K562 (cell line): Measurements from ENCODE around the gene RAPSN. TPM values are rescaled to one million over a fixed set of nuclear protein-coding genes. Genes with fewer than 3 reads are reported as not detected.
A peak's percentile ranks its signal among the peaks of the same experiment; 100 is the strongest.

ENCODE experiments used
- ATAC-seq: fragments of 200-7000 bp; cut with Tn5 transposase; 3 replicates; pipeline ENCODE4 v1.9.1; 2020; ENCODE audit warnings: moderate library complexity
- BruUV-seq: library from RNA; stranded (reverse); fragments of 400-500 nt; replicated peaks from 2 replicates; lab custom pipeline; 2021; lab: Mats Ljungman, UMichigan
- CTCF ChIA-PET: fragments of 300-600 bp; formaldehyde crosslinking; extraction: SDS; loops from one replicate; lab custom pipeline; 2021; ENCODE audit warnings: low intra/inter-chr PET ratio; lab: Yijun Ruan, JAX
- POLR2A ChIA-PET: fragments of 300-600, 350-650 bp; sonication (Branson Sonifier 250); formaldehyde crosslinking; extraction: SDS; loops from one replicate; lab custom pipeline; 2021; ENCODE audit warnings: antibody characterized with exemption, inconsistent platforms; lab: Yijun Ruan, JAX
- DNase-seq, 4 experiments: peaks; one replicate each; pipeline versions ENCODE4 v3.0.0 to v3.0.0-alpha.2; 2011 to 2018; ENCODE audit warnings: low spot score in 3 of 4, mixed read lengths in 3 of 4; ENCODE audit errors: extremely low read depth in 1 of 4
- FAIRE-seq: peaks from 2 replicates; lab custom pipeline; 2011; peaks lifted over from hg19 to GRCh38; lab: Jason Lieb, UNC
- H2AFZ ChIP-seq: 2 replicates; pipeline ENCODE4 v1.6.0; 2011; ENCODE audit warnings: low read depth, low read length, control low read depth, inconsistent platforms
- H3K27ac ChIP-seq: fragments of 200-600 bp; 3 replicates; pipeline ENCODE4 v1.8.0; 2011; ENCODE audit warnings: low read depth, mild to moderate bottlenecking, control low read depth, inconsistent platforms, low read length, moderate library complexity, mixed read lengths; ENCODE audit errors: extremely low read depth
- H3K27me3 ChIP-seq, 2 experiments: fragments of 300-600 bp in 1 of 2; 2 replicates in 1 of 2; 3 replicates in 1 of 2; pipeline versions ENCODE4 v1.6.0 to v1.8.0; 2011; ENCODE audit warnings: inconsistent platforms in 2 of 2, low read length in 2 of 2, mild to moderate bottlenecking in 1 of 2, mixed read lengths in 1 of 2, moderate library complexity in 1 of 2; ENCODE audit not compliant: control insufficient read depth in 2 of 2, insufficient read depth in 2 of 2
- H3K36me3 ChIP-seq: fragments of 300-600 bp; 3 replicates; pipeline ENCODE4 v1.8.0; 2011; ENCODE audit warnings: mild to moderate bottlenecking, low read length, inconsistent platforms; ENCODE audit not compliant: control insufficient read depth, insufficient read depth
- H3K4me1 ChIP-seq, 2 experiments: fragments of 200-600 bp in 1 of 2; replicated peaks in 1 of 2; 2 replicates in 1 of 2; 3 replicates in 1 of 2; pipeline versions ENCODE4 v1.5.1 to v1.8.0; 2011; ENCODE audit warnings: inconsistent platforms in 2 of 2, low read length in 2 of 2, mild to moderate bottlenecking in 1 of 2, mixed read lengths in 1 of 2, moderate library complexity in 1 of 2; ENCODE audit not compliant: control insufficient read depth in 2 of 2, insufficient read depth in 2 of 2
- H3K4me2 ChIP-seq: 2 replicates; pipeline ENCODE4 v1.6.1; 2011; ENCODE audit warnings: low read length, control low read depth, inconsistent platforms, mixed read lengths; ENCODE audit not compliant: insufficient read depth
- H3K4me3 ChIP-seq: fragments of 200-600 bp; sonication (generic), shearing (Covaris generic); 2 replicates; pipeline ENCODE4 v1.5.1; 2016; ENCODE audit warnings: control low read depth, inconsistent platforms
- H3K79me2 ChIP-seq: fragments of 200-600 bp; 3 replicates; pipeline ENCODE4 v1.8.0; 2011; ENCODE audit warnings: low read length, inconsistent platforms; ENCODE audit not compliant: control insufficient read depth, insufficient read depth
- H3K9ac ChIP-seq, 2 experiments: 2 replicates each; pipeline versions ENCODE4 v1.6.0 to v1.6.1; 2011; ENCODE audit warnings: low read depth in 2 of 2, low read length in 2 of 2, control low read depth in 1 of 2, inconsistent platforms in 1 of 2, mild to moderate bottlenecking in 1 of 2, mixed read lengths in 1 of 2; ENCODE audit not compliant: insufficient read depth in 1 of 2
- H3K9me1 ChIP-seq: one replicate; pipeline ENCODE4 v1.6.0; 2011; ENCODE audit warnings: inconsistent platforms, mild to moderate bottlenecking, low read length, moderate library complexity; ENCODE audit not compliant: control insufficient read depth, insufficient read depth
- H3K9me3 ChIP-seq: replicated peaks from 2 replicates; pipeline ENCODE4 v1.5.1; 2011; ENCODE audit warnings: low read depth, low read length, inconsistent platforms; ENCODE audit not compliant: control insufficient read depth, insufficient read depth
- H4K20me1 ChIP-seq: replicated peaks from 2 replicates; pipeline ENCODE4 v1.6.1; 2011; ENCODE audit warnings: low read length, inconsistent platforms, mixed read lengths; ENCODE audit not compliant: control insufficient read depth, insufficient read depth
- CREM ChIP-seq: IDR thresholded peaks from 2 replicates; pipeline ENCODE4 v1.6.1; 2014; ENCODE audit warnings: antibody characterized with exemption, low read depth
- DEAF1 ChIP-seq: fragments of 450-650 bp; formaldehyde crosslinking; IDR thresholded peaks from 2 replicates; pipeline ENCODE4 v1.4.0; 2020; ENCODE audit warnings: mild to moderate bottlenecking, moderate library complexity
- NEUROD1 ChIP-seq: fragments of 150-350 bp; IDR thresholded peaks from 2 replicates; pipeline ENCODE4 v1.6.1; 2014; ENCODE audit warnings: borderline replicate concordance, low read length, low read depth; ENCODE audit not compliant: partially characterized antibody
- SMAD3 ChIP-seq: fragments of 450-650 bp; formaldehyde crosslinking; conservative IDR thresholded peaks from 2 replicates; pipeline ENCODE4 v1.4.0; 2020; ENCODE audit warnings: mild to moderate bottlenecking
- TFAM ChIP-seq: fragments of 250-450 bp; sonication (Bioruptor Pico); conservative IDR thresholded peaks from 2 replicates; pipeline ENCODE4 v1.5.0; 2021; ENCODE audit warnings: mild to moderate bottlenecking, moderate library complexity
- TSC22D4 ChIP-seq: fragments of 450-650 bp; IDR thresholded peaks from 2 replicates; pipeline ENCODE4 v1.6.1; 2016; ENCODE audit warnings: missing genetic modification characterization, missing biosample characterization, control low read depth
- ZNF121 ChIP-seq: sonication (generic); formaldehyde crosslinking; conservative IDR thresholded peaks from 2 replicates; pipeline ENCODE4 v1.8.0; 2022; ENCODE audit warnings: missing genetic modification reagents
- ZNF280A ChIP-seq: fragments of 450-650 bp; IDR thresholded peaks from 2 replicates; pipeline ENCODE4 v1.6.1; 2018; ENCODE audit warnings: mild to moderate bottlenecking, low read depth; ENCODE audit not compliant: partially characterized antibody
- ZNF518B ChIP-seq: fragments of 250-450 bp; sonication (Bioruptor Pico); IDR thresholded peaks from 2 replicates; pipeline ENCODE4 v1.5.0; 2021; ENCODE audit warnings: mild to moderate bottlenecking, moderate library complexity
- WGBS: fragments of 100-300 bp; shearing (Covaris generic); methylation state at CpG from one replicate; pipeline ENCODE4 v1.1.6; 2016; ENCODE audit warnings: low coverage, mixed read lengths; ENCODE audit not compliant: insufficient coverage; ENCODE audit errors: missing lambda C conversion rate; 5-methylcytosine and 5-hydroxymethylcytosine counted together
- in situ Hi-C: fragments of 300-500 bp; cut with MboI; formaldehyde crosslinking; loops from 4 replicates; pipeline ENCODE4 v1.15.0; 2018; ENCODE audit warnings: inconsistent platforms, mixed read lengths
- intact Hi-C: fragments of 100-400 bp; cut with micrococcal nuclease; formaldehyde crosslinking; loops from 2 replicates; pipeline ENCODE4 v1.14.2; 2022
- polyA plus RNA-seq, 8 experiments: library from polyadenylated mRNA; depleted of rRNA in 4 of 8; stranded (reverse) in 5 of 8; unstranded in 3 of 8; fragments of >200 nt; fragmentation: Nextera tagmentation in 2 of 8; fragmentation: Illumina TruSeq in 1 of 8; extraction: Ambion mirVana in 2 of 8; extraction: Trizol in 1 of 8; gene quantifications; 2 replicates each; pipeline versions ENCODE4 v1.2.1 to v1.2.3, GENCODE V29; 2011 to 2014; ENCODE audit warnings: inconsistent platforms in 1 of 8, missing spikeins in 1 of 8
- total RNA-seq, 7 experiments: library from RNA; depleted of rRNA in 6 of 7; stranded (reverse); fragments of >200 nt in 6 of 7; fragmentation: Illumina TruSeq in 2 of 7; extraction: Trizol in 2 of 7; gene quantifications; 2 replicates each; pipeline versions ENCODE4 v1.2.1 to v1.2.3, GENCODE V29; 2011 to 2021; ENCODE audit warnings: low replicate concordance in 1 of 7

RAPSN gene
- total and polyA plus RNA-seq, 9 of the 15 experiments (the other 6 are each of a cell fraction or from before 2014, with no cell fraction given) = 0.06 to 0.11 TPM; not detected in 7

- no TSS peak for BruUV-seq
- Histone ChIP-seq H3K9ac (peak overlapping the region in 1 of 2 experiments; percentile 45; a peak in 1 of 4 replicates), H3K27me3 (no peaks in the 10 kb centered on the region), H3K36me3 (no peaks in the 10 kb centered on the region), H3K4me2 (no peak overlapping the region), H3K9me3 (no peaks in the 10 kb centered on the region), H3K9me1 (no peaks in the 10 kb centered on the region), H3K4me3 (no peak overlapping the region), H2AFZ (no peak overlapping the region), H3K4me1 (peaks cover 0 to 19% of the 10 kb centered on the region in 2 experiments; a peak in 2 of 5 replicates), H4K20me1 (no peaks in the 10 kb centered on the region), H3K27ac (no peak overlapping the region), H3K79me2 (no peaks in the 10 kb centered on the region)
- in situ Hi-C loops (no loop called here), intact Hi-C loops (no loop called here)
- DNase-seq = no peak
- ATAC-seq = no peak
- ChIA-PET CTCF (no interaction called here), POLR2A (interaction anchor here (0.6 to 0.8 kb wide), 2 partner anchors 14 to 112 kb away, joined by 3 read pairs; no protein-coding TSS in a partner anchor)
- no peak for TF ChIP-seq TFAM
- TF ChIP-seq ZNF121 (CRISPR knock-in tag) = peak; percentile 94
- FAIRE-seq = no peak
- WGBS = 46% methylated on average over 4 of the region's 4 CpGs
These were observed 3.1 kb downstream of the RAPSN start for GRCh38 chr11:47445840-47446239.

GRCh38 chr11:47443817-47444216 is 5.1 kb downstream of the RAPSN start:
- Histone ChIP-seq H3K9me1 (no peaks in the 10 kb centered on the region), H3K9me3 (no peaks in the 10 kb centered on the region), H3K4me3 (no peak overlapping the region), H3K36me3 (no peaks in the 10 kb centered on the region), H3K4me2 (no peak overlapping the region), H3K9ac (no peak overlapping the region), H3K27ac (no peak overlapping the region), H3K27me3 (no peaks in the 10 kb centered on the region), H3K4me1 (peaks cover 0 to 13% of the 10 kb centered on the region in 2 experiments; a peak in 2 of 5 replicates), H4K20me1 (no peaks in the 10 kb centered on the region), H3K79me2 (no peaks in the 10 kb centered on the region), H2AFZ (no peak overlapping the region)
- WGBS = 27% methylated on average over 2 of the region's 3 CpGs
- FAIRE-seq = no peak
- in situ Hi-C loops (no loop called here), intact Hi-C loops (no loop called here)
- no TSS peak for BruUV-seq
- DNase-seq = no peak
- ChIA-PET POLR2A (interaction anchor here (0.7 to 1.3 kb wide), 3 partner anchors 11 to 44 kb away, joined by 3 to 5 read pairs (median 3); no protein-coding TSS in a partner anchor), CTCF (no interaction called here)
- no peak for ATAC-seq
- TF ChIP-seq CREM (0 out of 2 replicates have a peak, but pooled peaks have one; percentile 8), DEAF1 (CRISPR knock-in tag) (no peak), ZNF518B (CRISPR knock-in tag) (no peak), ZNF280A (no peak), TSC22D4 (no peak), SMAD3 (CRISPR knock-in tag) (no peak), NEUROD1 (no peak)
